HEK293 (cell line): ENCODE measurements around the gene N4BP2L1.

ENCODE experiments used
- CTCF ChIA-PET: fragments of 350-600 bp; formaldehyde crosslinking; extraction: SDS; loops from one replicate; lab custom pipeline; 2021; ENCODE audit warnings: antibody characterized with exemption; lab: Yijun Ruan, JAX
- POLR2A ChIA-PET: fragments of 300-600 bp; formaldehyde crosslinking; extraction: SDS; loops from one replicate; lab custom pipeline; 2020; ENCODE audit warnings: antibody characterized with exemption, inconsistent platforms; lab: Yijun Ruan, JAX
- H3K27ac ChIP-seq: fragments of 200-500 bp; sonication (Bioruptor generic); 2 replicates; pipeline ENCODE4 v1.5.1; 2014; ENCODE audit warnings: low read depth, low read length, control low read depth, inconsistent platforms; ENCODE audit errors: extremely low read depth
- H3K36me3 ChIP-seq, 2 experiments: fragments of 200-500 bp in 1 of 2; sonication (Bioruptor generic) in 1 of 2; 1 replicate in 1 of 2; 2 replicates in 1 of 2; pipeline ENCODE4 v1.5.1; 2014 to 2017; ENCODE audit warnings: inconsistent platforms in 2 of 2, low read length in 2 of 2; ENCODE audit not compliant: control insufficient read depth in 2 of 2, insufficient read depth in 1 of 2
- H3K4me1 ChIP-seq: fragments of 200-500 bp; sonication (Bioruptor generic); 2 replicates; pipeline ENCODE4 v1.5.1; 2014; ENCODE audit warnings: mild to moderate bottlenecking, low read length, inconsistent platforms; ENCODE audit not compliant: control insufficient read depth, insufficient read depth
- H3K4me3 ChIP-seq: 2 replicates; pipeline ENCODE4 v1.5.1; 2011; ENCODE audit warnings: low read depth, mild to moderate bottlenecking, control low read depth, low read length, moderate library complexity
- H3K9me3 ChIP-seq: fragments of 200-500 bp; sonication (Bioruptor generic); 2 replicates; pipeline ENCODE4 v1.5.1; 2014; ENCODE audit warnings: low read depth, low read length, inconsistent platforms; ENCODE audit not compliant: control insufficient read depth, insufficient read depth
- AEBP2 ChIP-seq: fragments of 450-650 bp; formaldehyde crosslinking; IDR thresholded peaks from 2 replicates; pipeline ENCODE4 v1.5.1; 2016; ENCODE audit warnings: missing biosample characterization, missing genetic modification characterization, borderline replicate concordance
- BCL11A ChIP-seq: fragments of 450-650 bp; formaldehyde crosslinking; IDR thresholded peaks from 2 replicates; pipeline ENCODE4 v1.5.1; 2016; ENCODE audit warnings: low read depth, missing biosample characterization, missing genetic modification characterization
- EGR2 ChIP-seq: fragments of 450-650 bp; formaldehyde crosslinking; IDR thresholded peaks from 2 replicates; pipeline ENCODE4 v1.5.1; 2016; ENCODE audit warnings: low read depth, missing biosample characterization, missing genetic modification characterization
- KLF1 ChIP-seq: fragments of 450-650 bp; formaldehyde crosslinking; IDR thresholded peaks from 2 replicates; pipeline ENCODE4 v1.5.1; 2016; ENCODE audit warnings: missing biosample characterization, missing genetic modification characterization
- MZF1 ChIP-seq: fragments of 450-650 bp; formaldehyde crosslinking; IDR thresholded peaks from 2 replicates; pipeline ENCODE4 v1.5.1; 2017; ENCODE audit warnings: missing biosample characterization, missing genetic modification characterization, borderline replicate concordance
- OSR2 ChIP-seq: fragments of 450-650 bp; formaldehyde crosslinking; IDR thresholded peaks from 2 replicates; pipeline ENCODE4 v1.5.1; 2016; ENCODE audit warnings: missing biosample characterization, missing genetic modification characterization
- PRDM10 ChIP-seq: fragments of 450-650 bp; formaldehyde crosslinking; IDR thresholded peaks from 2 replicates; pipeline ENCODE4 v1.5.1; 2016; ENCODE audit warnings: missing biosample characterization, missing genetic modification characterization
- PRDM4 ChIP-seq: fragments of 450-650 bp; formaldehyde crosslinking; IDR thresholded peaks from 2 replicates; pipeline ENCODE4 v1.5.1; 2017; ENCODE audit warnings: missing biosample characterization, missing genetic modification characterization
- ZNF132 ChIP-seq: fragments of 450-650 bp; formaldehyde crosslinking; IDR thresholded peaks from 2 replicates; pipeline ENCODE4 v1.5.1; 2017; ENCODE audit warnings: missing biosample characterization, missing genetic modification characterization, borderline replicate concordance
- ZNF133 ChIP-seq: fragments of 450-650 bp; formaldehyde crosslinking; IDR thresholded peaks from 2 replicates; pipeline ENCODE4 v1.5.1; 2016; ENCODE audit warnings: missing biosample characterization, missing genetic modification characterization
- ZNF19 ChIP-seq: fragments of 450-650 bp; formaldehyde crosslinking; IDR thresholded peaks from 2 replicates; pipeline ENCODE4; 2016; ENCODE audit warnings: missing biosample characterization, missing genetic modification characterization, low read depth
- ZNF398 ChIP-seq: fragments of 450-650 bp; formaldehyde crosslinking; IDR thresholded peaks from 2 replicates; pipeline ENCODE4 v1.5.1; 2017; ENCODE audit warnings: missing biosample characterization, missing genetic modification characterization
- ZNF501 ChIP-seq: fragments of 450-650 bp; formaldehyde crosslinking; IDR thresholded peaks from 2 replicates; pipeline ENCODE4 v1.5.1; 2016; ENCODE audit warnings: missing biosample characterization, missing genetic modification characterization
- ZNF548 ChIP-seq: fragments of 450-650 bp; formaldehyde crosslinking; IDR thresholded peaks from 2 replicates; pipeline ENCODE4 v1.5.1; 2016; ENCODE audit warnings: missing biosample characterization, missing genetic modification characterization
- ZNF549 ChIP-seq: fragments of 450-650 bp; IDR thresholded peaks from 2 replicates; pipeline ENCODE4 v1.5.1; 2018; ENCODE audit warnings: missing biosample characterization, missing genetic modification characterization, mild to moderate bottlenecking, inconsistent platforms, moderate library complexity
- ZNF626 ChIP-seq: fragments of 450-650 bp; sonication (Bioruptor Pico); formaldehyde crosslinking; IDR thresholded peaks from 2 replicates; pipeline ENCODE4 v1.5.1; 2018; ENCODE audit warnings: missing biosample characterization, missing genetic modification characterization, inconsistent platforms
- ZSCAN5A ChIP-seq: fragments of 450-650 bp; formaldehyde crosslinking; IDR thresholded peaks from 2 replicates; pipeline ENCODE4 v1.5.1; 2016; ENCODE audit warnings: missing biosample characterization, missing genetic modification characterization

The N4BP2L1 gene

GRCh38 chr13:32447894-32448623 is 20.1 kb upstream of the N4BP2L1 start (continued):
- TF ChIP-seq PRDM10 (tag by site-specific recombination) = no peak
- TF ChIP-seq KLF1 = no peak
- no peak for TF ChIP-seq ZSCAN5A (tag by site-specific recombination)
- no peak for TF ChIP-seq ZNF501
- no peak for TF ChIP-seq ZNF132 (tag by site-specific recombination)
- TF ChIP-seq ZNF19 (tag by site-specific recombination) = no peak
- TF ChIP-seq, all 188 proteins: peak for 0

GRCh38 chr13:32446773-32447465 is 19.0 kb upstream of the N4BP2L1 start:
- ChIA-PET CTCF (no interaction called here), POLR2A (no interaction called here)
- H3K9me3 ChIP-seq = no peaks in the 10 kb centered on the region
- no peak overlapping the region for H3K27ac ChIP-seq
- no peak overlapping the region for H3K4me3 ChIP-seq
- H3K4me1 ChIP-seq = no peaks in the 10 kb centered on the region
- peaks cover 0 to 9% of the 10 kb centered on the region in 2 experiments; a peak in 2 of 3 replicates for H3K36me3 ChIP-seq
- no peak for TF ChIP-seq BCL11A (tag by site-specific recombination)
- no peak for TF ChIP-seq MZF1
- TF ChIP-seq OSR2 = no peak
- no peak for TF ChIP-seq ZNF398 (tag by site-specific recombination)
- TF ChIP-seq PRDM4 = no peak
- no peak for TF ChIP-seq ZNF626 (tag by site-specific recombination)
- no peak for TF ChIP-seq ZNF133 (tag by site-specific recombination)
- TF ChIP-seq AEBP2 = no peak
- no peak for TF ChIP-seq ZNF548 (tag by site-specific recombination)
- TF ChIP-seq ZNF132 (tag by site-specific recombination) = no peak
- TF ChIP-seq ZNF549 (tag by site-specific recombination) = no peak
- no peak for TF ChIP-seq EGR2 (tag by site-specific recombination)
